Measurements from ENCODE around the gene DPYSL5. TPM values are rescaled to one million over a fixed set of nuclear protein-coding genes. Genes with fewer than 3 reads are reported as not detected.

DPYSL5 gene
- polyA plus RNA-seq, 3 donors from 2014 or later = not detected

GRCh38 chr2:26986576-26986975 is 138.6 kb downstream of the DPYSL5 start:
- Mint-ChIP-seq H3K36me3 (no peaks in the 10 kb centered on the region), H3K4me3 (no peak overlapping the region), H3K4me1 (no peaks in the 10 kb centered on the region), H3K27ac (no peak overlapping the region), H3K27me3 (ENCODE audit: low read depth in 3 of 3) (no peaks in the 10 kb centered on the region), H3K9me3 (no peaks in the 10 kb centered on the region)
- DNase-seq = no peak

- no peak for DNase-seq
- H3K36me3 Mint-ChIP-seq = no peaks in the 10 kb centered on the region
- no peak overlapping the region for H3K27ac Mint-ChIP-seq
- H3K4me3 Mint-ChIP-seq = no peak overlapping the region
- H3K4me1 Mint-ChIP-seq = no peaks in the 10 kb centered on the region
- H3K9me3 Mint-ChIP-seq = no peaks in the 10 kb centered on the region
- no peaks in the 10 kb centered on the region for H3K27me3 Mint-ChIP-seq (ENCODE audit: low read depth in 3 of 3)
These were observed 140.3 kb downstream of the DPYSL5 start for GRCh38 chr2:26988058-26988860.

DNA sequence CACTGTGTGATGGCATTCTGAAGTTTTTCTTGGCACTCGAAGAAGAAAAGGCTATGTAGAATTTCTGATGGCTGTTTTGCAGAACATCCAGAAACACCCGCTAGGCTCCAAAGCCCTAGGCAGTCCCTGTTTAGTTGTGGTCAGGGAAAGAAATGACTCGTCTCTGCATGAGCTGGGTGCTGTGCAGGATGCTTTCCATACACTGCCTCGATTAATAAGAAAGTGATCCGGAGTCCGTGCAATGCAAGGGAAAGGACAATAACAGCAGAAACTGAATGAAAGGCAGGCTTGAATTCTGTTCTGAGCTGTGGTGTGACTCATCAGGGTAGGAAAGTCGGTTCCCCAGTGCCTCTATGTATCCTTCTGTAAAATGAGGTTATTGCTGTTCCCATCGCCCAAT is 141.2 kb downstream of the DPYSL5 start:
- H3K4me1 Mint-ChIP-seq = no peaks in the 10 kb centered on the region
- no peak overlapping the region for H3K27ac Mint-ChIP-seq
- no peaks in the 10 kb centered on the region for H3K9me3 Mint-ChIP-seq
- H3K36me3 Mint-ChIP-seq = peaks cover 0 to 6% (median 0%) of the 10 kb centered on the region in 3 donors
- no peak overlapping the region for H3K4me3 Mint-ChIP-seq
- H3K27me3 Mint-ChIP-seq (ENCODE audit: low read depth in 3 of 3) = no peaks in the 10 kb centered on the region
- DNase-seq = no peak

- DNase-seq = no peak
- H3K27ac Mint-ChIP-seq = no peak overlapping the region
- no peaks in the 10 kb centered on the region for H3K9me3 Mint-ChIP-seq
- H3K36me3 Mint-ChIP-seq = peaks cover 0 to 7% (median 0%) of the 10 kb centered on the region in 3 donors
- peaks cover 0 to 2% (median 0%) of the 10 kb centered on the region in 3 donors for H3K27me3 Mint-ChIP-seq (ENCODE audit: low read depth in 3 of 3)
- no peak overlapping the region for H3K4me3 Mint-ChIP-seq
- H3K4me1 Mint-ChIP-seq = no peaks in the 10 kb centered on the region
These were observed 143.8 kb downstream of the DPYSL5 start for GRCh38 chr2:26991717-26992116.

- Mint-ChIP-seq H3K4me3 (no peak overlapping the region), H3K4me1 (no peaks in the 10 kb centered on the region), H3K27me3 (ENCODE audit: low read depth in 3 of 3) (peaks cover 0 to 7% (median 0%) of the 10 kb centered on the region in 3 donors), H3K9me3 (no peaks in the 10 kb centered on the region), H3K27ac (no peak overlapping the region), H3K36me3 (peaks cover 0 to 7% (median 0%) of the 10 kb centered on the region in 3 donors)
- no peak for DNase-seq
These were observed 145.8 kb downstream of the DPYSL5 start for GRCh38 chr2:26993768-26994167.

DNA sequence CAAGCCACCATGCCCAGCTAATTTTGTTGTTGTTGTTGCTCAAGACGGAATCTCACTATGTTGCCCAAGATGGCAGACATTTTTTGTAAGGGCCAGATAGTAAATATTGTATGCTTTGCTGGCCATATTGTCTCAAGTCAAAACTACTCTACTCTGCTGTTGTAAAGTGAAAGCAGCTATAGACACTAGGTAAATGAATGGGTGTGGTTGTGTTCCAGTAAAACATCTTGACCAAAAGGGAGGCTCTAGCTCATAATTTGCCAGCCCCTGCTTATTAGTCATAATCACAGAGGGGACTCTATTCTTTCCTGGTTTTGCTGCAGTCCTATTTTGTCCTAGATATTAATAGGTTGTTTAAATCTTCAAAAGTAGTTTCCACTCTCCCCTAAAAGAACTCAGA is 147.1 kb downstream of the DPYSL5 start:
- peaks cover 0 to 7% (median 0%) of the 10 kb centered on the region in 3 donors for H3K36me3 Mint-ChIP-seq
- H3K27ac Mint-ChIP-seq = no peak overlapping the region

DNA sequence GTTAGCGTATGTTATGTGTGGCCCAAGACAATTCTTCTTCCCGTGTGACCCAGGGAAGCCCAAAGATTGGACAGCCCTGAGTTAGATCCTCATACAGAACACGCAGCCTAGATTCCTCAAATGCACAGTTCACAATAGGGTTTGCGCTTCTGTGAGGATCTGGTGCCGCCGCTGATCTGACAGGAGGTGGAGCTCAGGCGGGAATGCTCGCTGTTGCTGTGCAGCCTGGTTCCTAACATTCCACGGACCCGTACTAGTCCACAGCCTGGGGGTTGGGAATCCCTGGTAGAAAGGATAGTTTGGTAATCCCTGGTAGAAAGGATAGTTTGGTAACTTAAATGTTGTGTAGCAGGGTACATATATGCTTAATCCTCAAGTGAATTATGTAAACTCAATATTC is 149.5 kb downstream of the DPYSL5 start:
- no peak overlapping the region for H3K27ac Mint-ChIP-seq

More for the DNA sequence above, 147.1 kb downstream of the DPYSL5 start:
- DNase-seq = no peak
- Mint-ChIP-seq H3K4me3 (no peak overlapping the region), H3K9me3 (no peaks in the 10 kb centered on the region), H3K27me3 (ENCODE audit: low read depth in 3 of 3) (peaks cover 0 to 9% (median 0%) of the 10 kb centered on the region in 3 donors), H3K4me1 (no peaks in the 10 kb centered on the region)

GRCh38 chr2:26998323-26998722 is 150.4 kb downstream of the DPYSL5 start:
- H3K4me1 Mint-ChIP-seq = no peaks in the 10 kb centered on the region
- no peak overlapping the region for H3K27ac Mint-ChIP-seq
- no peak overlapping the region for H3K4me3 Mint-ChIP-seq
- H3K36me3 Mint-ChIP-seq = peaks cover 0 to 7% (median 0%) of the 10 kb centered on the region in 3 donors
- no peaks in the 10 kb centered on the region for H3K9me3 Mint-ChIP-seq
- DNase-seq = no peak
- peaks cover 0 to 14% (median 4%) of the 10 kb centered on the region in 3 donors for H3K27me3 Mint-ChIP-seq (ENCODE audit: low read depth in 3 of 3)

More for the DNA sequence above, 149.5 kb downstream of the DPYSL5 start:
- Mint-ChIP-seq H3K27me3 (ENCODE audit: low read depth in 3 of 3) (peaks cover 0 to 14% (median 4%) of the 10 kb centered on the region in 3 donors), H3K4me3 (no peak overlapping the region), H3K4me1 (no peaks in the 10 kb centered on the region), H3K9me3 (no peaks in the 10 kb centered on the region), H3K36me3 (peaks cover 0 to 7% (median 0%) of the 10 kb centered on the region in 3 donors)
- DNase-seq = no peak

Other genes with a start within 250 kb of the DPYSL5 start
- not detected for gene CIB4, start 206.8 kb upstream of the DPYSL5 start, polyA plus RNA-seq
- gene KCNK3, start 155.4 kb upstream of the DPYSL5 start, polyA plus RNA-seq = not detected
- gene SLC35F6, start 83.8 kb upstream of the DPYSL5 start, polyA plus RNA-seq = 10 to 100 TPM in 1 of 3 donors, 1 to 10 TPM in 2; 6.6 to 13.7 (median 7.3) TPM
- under 1 TPM in 2 of 3 donors, not detected in 1; 0.62 to 0.68 TPM for gene CENPA, start 62.1 kb upstream of the DPYSL5 start, polyA plus RNA-seq
- 1 to 10 TPM; 1.7 to 2.2 (median 1.9) TPM for gene MAPRE3, start 122.5 kb downstream of the DPYSL5 start, polyA plus RNA-seq
- 10 to 100 TPM; 16.6 to 48.3 (median 17.6) TPM for gene TMEM214, start 184.8 kb downstream of the DPYSL5 start, polyA plus RNA-seq
- gene AGBL5, start 203.5 kb downstream of the DPYSL5 start, polyA plus RNA-seq = 10 to 100 TPM in 1 of 3 donors, 1 to 10 TPM in 2; 7.7 to 10.2 (median 8.9) TPM
- gene OST4, start 223.5 kb downstream of the DPYSL5 start, polyA plus RNA-seq = 100 to 1,000 TPM; 677 to 899 (median 681) TPM
- gene EMILIN1, start 230.5 kb downstream of the DPYSL5 start, polyA plus RNA-seq = 1 to 10 TPM in 1 of 3 donors, under 1 TPM in 2; 0.80 to 1.3 (median 0.92) TPM
- 1 to 10 TPM; 7.0 to 9.5 (median 8.4) TPM for gene KHK, start 238.6 kb downstream of the DPYSL5 start, polyA plus RNA-seq